K562 (cell line): Measurements from ENCODE around the gene KCNQ5. TPM values are rescaled to one million over a fixed set of nuclear protein-coding genes. Genes with fewer than 3 reads are reported as not detected.

Experiments used
- ATAC-seq: fragments of 200-7000 bp; cut with Tn5 transposase; 3 replicates; pipeline ENCODE4 v1.9.1; 2020; ENCODE audit warnings: moderate library complexity
- BruUV-seq: library from RNA; stranded (reverse); fragments of 400-500 nt; replicated peaks from 2 replicates; lab custom pipeline; 2021; lab: Mats Ljungman, UMichigan
- CTCF ChIA-PET: fragments of 300-600 bp; formaldehyde crosslinking; extraction: SDS; loops from one replicate; lab custom pipeline; 2021; ENCODE audit warnings: low intra/inter-chr PET ratio; lab: Yijun Ruan, JAX
- POLR2A ChIA-PET: fragments of 300-600, 350-650 bp; sonication (Branson Sonifier 250); formaldehyde crosslinking; extraction: SDS; loops from one replicate; lab custom pipeline; 2021; ENCODE audit warnings: antibody characterized with exemption, inconsistent platforms; lab: Yijun Ruan, JAX
- DNase-seq, 4 experiments: peaks; one replicate each; pipeline versions ENCODE4 v3.0.0 to v3.0.0-alpha.2; 2011 to 2018; ENCODE audit warnings: low spot score in 3 of 4, mixed read lengths in 3 of 4; ENCODE audit errors: extremely low read depth in 1 of 4
- FAIRE-seq: peaks from 2 replicates; lab custom pipeline; 2011; peaks lifted over from hg19 to GRCh38; lab: Jason Lieb, UNC
- H2AFZ ChIP-seq: 2 replicates; pipeline ENCODE4 v1.6.0; 2011; ENCODE audit warnings: low read depth, low read length, control low read depth, inconsistent platforms
- H3K27ac ChIP-seq: fragments of 200-600 bp; 3 replicates; pipeline ENCODE4 v1.8.0; 2011; ENCODE audit warnings: low read depth, mild to moderate bottlenecking, control low read depth, inconsistent platforms, low read length, moderate library complexity, mixed read lengths; ENCODE audit errors: extremely low read depth
- H3K27me3 ChIP-seq, 2 experiments: fragments of 300-600 bp in 1 of 2; 2 replicates in 1 of 2; 3 replicates in 1 of 2; pipeline versions ENCODE4 v1.6.0 to v1.8.0; 2011; ENCODE audit warnings: inconsistent platforms in 2 of 2, low read length in 2 of 2, mild to moderate bottlenecking in 1 of 2, mixed read lengths in 1 of 2, moderate library complexity in 1 of 2; ENCODE audit not compliant: control insufficient read depth in 2 of 2, insufficient read depth in 2 of 2
- H3K36me3 ChIP-seq: fragments of 300-600 bp; 3 replicates; pipeline ENCODE4 v1.8.0; 2011; ENCODE audit warnings: mild to moderate bottlenecking, low read length, inconsistent platforms; ENCODE audit not compliant: control insufficient read depth, insufficient read depth
- H3K4me1 ChIP-seq, 2 experiments: fragments of 200-600 bp in 1 of 2; replicated peaks in 1 of 2; 2 replicates in 1 of 2; 3 replicates in 1 of 2; pipeline versions ENCODE4 v1.5.1 to v1.8.0; 2011; ENCODE audit warnings: inconsistent platforms in 2 of 2, low read length in 2 of 2, mild to moderate bottlenecking in 1 of 2, mixed read lengths in 1 of 2, moderate library complexity in 1 of 2; ENCODE audit not compliant: control insufficient read depth in 2 of 2, insufficient read depth in 2 of 2
- H3K4me2 ChIP-seq: 2 replicates; pipeline ENCODE4 v1.6.1; 2011; ENCODE audit warnings: low read length, control low read depth, inconsistent platforms, mixed read lengths; ENCODE audit not compliant: insufficient read depth
- H3K4me3 ChIP-seq: fragments of 200-600 bp; sonication (generic), shearing (Covaris generic); 2 replicates; pipeline ENCODE4 v1.5.1; 2016; ENCODE audit warnings: control low read depth, inconsistent platforms
- H3K79me2 ChIP-seq: fragments of 200-600 bp; 3 replicates; pipeline ENCODE4 v1.8.0; 2011; ENCODE audit warnings: low read length, inconsistent platforms; ENCODE audit not compliant: control insufficient read depth, insufficient read depth
- H3K9ac ChIP-seq, 2 experiments: 2 replicates each; pipeline versions ENCODE4 v1.6.0 to v1.6.1; 2011; ENCODE audit warnings: low read depth in 2 of 2, low read length in 2 of 2, control low read depth in 1 of 2, inconsistent platforms in 1 of 2, mild to moderate bottlenecking in 1 of 2, mixed read lengths in 1 of 2; ENCODE audit not compliant: insufficient read depth in 1 of 2
- H3K9me1 ChIP-seq: one replicate; pipeline ENCODE4 v1.6.0; 2011; ENCODE audit warnings: inconsistent platforms, mild to moderate bottlenecking, low read length, moderate library complexity; ENCODE audit not compliant: control insufficient read depth, insufficient read depth
- H3K9me3 ChIP-seq: replicated peaks from 2 replicates; pipeline ENCODE4 v1.5.1; 2011; ENCODE audit warnings: low read depth, low read length, inconsistent platforms; ENCODE audit not compliant: control insufficient read depth, insufficient read depth
- H4K20me1 ChIP-seq: replicated peaks from 2 replicates; pipeline ENCODE4 v1.6.1; 2011; ENCODE audit warnings: low read length, inconsistent platforms, mixed read lengths; ENCODE audit not compliant: control insufficient read depth, insufficient read depth
- DEAF1 ChIP-seq: fragments of 450-650 bp; formaldehyde crosslinking; IDR thresholded peaks from 2 replicates; pipeline ENCODE4 v1.4.0; 2020; ENCODE audit warnings: mild to moderate bottlenecking, moderate library complexity
- FOXA3 ChIP-seq, 2 experiments: fragments of 450-650 bp in 1 of 2; sonication (generic) in 1 of 2; formaldehyde crosslinking; IDR thresholded peaks in 1 of 2; conservative IDR thresholded peaks in 1 of 2; 2 replicates each; pipeline versions ENCODE4 v1.4.0 to v1.8.0; 2020 to 2022; ENCODE audit warnings: mild to moderate bottlenecking in 2 of 2, missing genetic modification reagents in 1 of 2
- HLTF ChIP-seq: fragments of 450-650 bp; IDR thresholded peaks from 2 replicates; pipeline ENCODE4 v1.6.1; 2016
- HNRNPL ChIP-seq: fragments of 200-400 bp; formaldehyde crosslinking; IDR thresholded peaks from 2 replicates; pipeline ENCODE4 v1.6.1; 2017; ENCODE audit warnings: low read depth, mild to moderate bottlenecking, low read length
- MCM2 ChIP-seq: fragments of 450-650 bp; IDR thresholded peaks from 2 replicates; pipeline ENCODE4 v1.6.1; 2017; ENCODE audit warnings: low read depth, mild to moderate bottlenecking
- MYNN ChIP-seq, 2 experiments: sonication (generic); formaldehyde crosslinking in 1 of 2; IDR thresholded peaks; 2 replicates each; pipeline versions ENCODE4 v1.5.0 to v1.6.1; 2016 to 2020; ENCODE audit warnings: antibody characterized with exemption in 1 of 2, missing genetic modification reagents in 1 of 2
- NFIC ChIP-seq: fragments of 450-650 bp; IDR thresholded peaks from 2 replicates; pipeline ENCODE4 v1.6.1; 2017; ENCODE audit warnings: mild to moderate bottlenecking, inconsistent platforms
- PCBP2 ChIP-seq: fragments of 200-400 bp; formaldehyde crosslinking; IDR thresholded peaks from 2 replicates; pipeline ENCODE4 v1.6.1; 2018; ENCODE audit warnings: low read length, low read depth, mild to moderate bottlenecking, moderate library complexity; ENCODE audit not compliant: poor library complexity, severe bottlenecking
- PRMT5 ChIP-seq: sonication (generic); formaldehyde crosslinking; IDR thresholded peaks from 2 replicates; pipeline ENCODE4 v1.5.0; 2020; ENCODE audit warnings: missing genetic modification reagents
- SMARCE1 ChIP-seq: fragments of 450-650 bp; IDR thresholded peaks from 2 replicates; pipeline ENCODE4 v1.7.1; 2016; ENCODE audit warnings: mild to moderate bottlenecking
- STAG1 ChIP-seq: sonication (generic); formaldehyde crosslinking; IDR thresholded peaks from 2 replicates; pipeline ENCODE4 v1.5.0; 2020; ENCODE audit warnings: missing genetic modification reagents, borderline replicate concordance
- SUPT5H ChIP-seq: fragments of 450-650 bp; IDR thresholded peaks from 2 replicates; pipeline ENCODE4 v1.6.1; 2016
- TEAD2 ChIP-seq: fragments of 450-650 bp; IDR thresholded peaks from 2 replicates; pipeline ENCODE4 v1.6.1; 2016; ENCODE audit warnings: missing genetic modification characterization, control low read depth, missing compliant biosample characterization
- ZBTB7A ChIP-seq: IDR thresholded peaks from 2 replicates; pipeline ENCODE4 v1.6.1; 2011; ENCODE audit warnings: low read depth, mild to moderate bottlenecking, low read length, moderate library complexity, borderline replicate concordance; ENCODE audit not compliant: control insufficient read depth
- ZNF324 ChIP-seq: fragments of 250-450 bp; sonication (Bioruptor Pico); IDR thresholded peaks from 2 replicates; pipeline ENCODE4 v1.4.0; 2020; ENCODE audit warnings: mild to moderate bottlenecking
- WGBS: fragments of 100-300 bp; shearing (Covaris generic); methylation state at CpG from one replicate; pipeline ENCODE4 v1.1.6; 2016; ENCODE audit warnings: low coverage, mixed read lengths; ENCODE audit not compliant: insufficient coverage; ENCODE audit errors: missing lambda C conversion rate; 5-methylcytosine and 5-hydroxymethylcytosine counted together
- in situ Hi-C: fragments of 300-500 bp; cut with MboI; formaldehyde crosslinking; loops from 4 replicates; pipeline ENCODE4 v1.15.0; 2018; ENCODE audit warnings: inconsistent platforms, mixed read lengths
- intact Hi-C: fragments of 100-400 bp; cut with micrococcal nuclease; formaldehyde crosslinking; loops from 2 replicates; pipeline ENCODE4 v1.14.2; 2022
- polyA plus RNA-seq, 8 experiments: library from polyadenylated mRNA; depleted of rRNA in 4 of 8; stranded (reverse) in 5 of 8; unstranded in 3 of 8; fragments of >200 nt; fragmentation: Nextera tagmentation in 2 of 8; fragmentation: Illumina TruSeq in 1 of 8; extraction: Ambion mirVana in 2 of 8; extraction: Trizol in 1 of 8; gene quantifications; 2 replicates each; pipeline versions ENCODE4 v1.2.1 to v1.2.3, GENCODE V29; 2011 to 2014; ENCODE audit warnings: inconsistent platforms in 1 of 8, missing spikeins in 1 of 8
- total RNA-seq, 7 experiments: library from RNA; depleted of rRNA in 6 of 7; stranded (reverse); fragments of >200 nt in 6 of 7; fragmentation: Illumina TruSeq in 2 of 7; extraction: Trizol in 2 of 7; gene quantifications; 2 replicates each; pipeline versions ENCODE4 v1.2.1 to v1.2.3, GENCODE V29; 2011 to 2021; ENCODE audit warnings: low replicate concordance in 1 of 7
- TF ChIP-seq, protein P1 (sequence below): sonication (generic); formaldehyde crosslinking; IDR thresholded peaks from 2 replicates; pipeline ENCODE4 v1.8.0; 2023; ENCODE audit warnings: mild to moderate bottlenecking, missing genetic modification reagents

KCNQ5 gene
- total and polyA plus RNA-seq, 9 of the 15 experiments (the other 6 are each of a cell fraction or from before 2014, with no cell fraction given): 0.31 to 5.9 (median 2.6) TPM

GRCh38 chr6:73049971-73050594 lies 428.2 kb downstream of the KCNQ5 start:
- no peak for FAIRE-seq
- no TSS peak for BruUV-seq
- no peaks in the 10 kb centered on the region for H3K9me3 ChIP-seq

DNA sequence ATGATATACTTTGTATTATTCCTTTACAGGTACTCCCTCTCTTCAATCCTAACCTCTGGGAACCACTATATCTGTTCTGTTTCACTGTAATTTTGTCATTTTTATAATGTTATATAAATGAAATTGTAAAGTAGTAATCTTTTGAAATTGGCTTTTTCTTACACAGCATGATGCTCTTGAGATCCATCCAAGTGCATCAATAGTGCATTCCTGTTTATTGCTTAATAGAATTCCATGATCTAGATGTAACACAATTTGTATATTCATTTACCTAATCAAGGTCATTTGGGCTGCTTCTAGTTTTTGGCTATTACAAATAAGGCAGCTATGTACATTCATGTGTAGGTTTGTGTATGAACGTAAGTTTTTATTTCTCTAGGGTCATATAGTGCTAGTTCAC lies 428.8 kb downstream of the KCNQ5 start:
- no peaks in the 10 kb centered on the region for H4K20me1 ChIP-seq
- no peak overlapping the region for H2AFZ ChIP-seq
- no peak overlapping the region for H3K9ac ChIP-seq
- no peak overlapping the region for H3K4me2 ChIP-seq
- H3K36me3 ChIP-seq: no peaks in the 10 kb centered on the region
- no TSS peak for BruUV-seq
- in situ Hi-C loops: no loop called here
- ATAC-seq (no peak), FAIRE-seq (no peak), DNase-seq (no peak)
- no peaks in the 10 kb centered on the region for H3K9me1 ChIP-seq
- no peaks in the 10 kb centered on the region for H3K9me3 ChIP-seq
- H3K4me1 ChIP-seq: no peaks in the 10 kb centered on the region
- intact Hi-C loops: no loop called here
- ChIA-PET CTCF (no interaction called here), POLR2A (no interaction called here)
- no peak overlapping the region for H3K4me3 ChIP-seq
- H3K27ac ChIP-seq: no peak overlapping the region
- no peaks in the 10 kb centered on the region for H3K27me3 ChIP-seq
- 24% methylated on average over 1 of the region's 1 CpG for WGBS
- H3K79me2 ChIP-seq: no peaks in the 10 kb centered on the region
- TF ChIP-seq SUPT5H (no peak), ZNF324 (CRISPR knock-in tag) (no peak), PRMT5 (CRISPR knock-in tag) (no peak), HNRNPL (no peak), HLTF (no peak), TEAD2 (no peak), MYNN (IDR thresholded peaks at IDR 0.05) (no peak), MYNN (CRISPR knock-in tag; IDR thresholded peaks at IDR 0.05) (no peak), DEAF1 (CRISPR knock-in tag) (no peak)
- TF ChIP-seq, protein P1, sequence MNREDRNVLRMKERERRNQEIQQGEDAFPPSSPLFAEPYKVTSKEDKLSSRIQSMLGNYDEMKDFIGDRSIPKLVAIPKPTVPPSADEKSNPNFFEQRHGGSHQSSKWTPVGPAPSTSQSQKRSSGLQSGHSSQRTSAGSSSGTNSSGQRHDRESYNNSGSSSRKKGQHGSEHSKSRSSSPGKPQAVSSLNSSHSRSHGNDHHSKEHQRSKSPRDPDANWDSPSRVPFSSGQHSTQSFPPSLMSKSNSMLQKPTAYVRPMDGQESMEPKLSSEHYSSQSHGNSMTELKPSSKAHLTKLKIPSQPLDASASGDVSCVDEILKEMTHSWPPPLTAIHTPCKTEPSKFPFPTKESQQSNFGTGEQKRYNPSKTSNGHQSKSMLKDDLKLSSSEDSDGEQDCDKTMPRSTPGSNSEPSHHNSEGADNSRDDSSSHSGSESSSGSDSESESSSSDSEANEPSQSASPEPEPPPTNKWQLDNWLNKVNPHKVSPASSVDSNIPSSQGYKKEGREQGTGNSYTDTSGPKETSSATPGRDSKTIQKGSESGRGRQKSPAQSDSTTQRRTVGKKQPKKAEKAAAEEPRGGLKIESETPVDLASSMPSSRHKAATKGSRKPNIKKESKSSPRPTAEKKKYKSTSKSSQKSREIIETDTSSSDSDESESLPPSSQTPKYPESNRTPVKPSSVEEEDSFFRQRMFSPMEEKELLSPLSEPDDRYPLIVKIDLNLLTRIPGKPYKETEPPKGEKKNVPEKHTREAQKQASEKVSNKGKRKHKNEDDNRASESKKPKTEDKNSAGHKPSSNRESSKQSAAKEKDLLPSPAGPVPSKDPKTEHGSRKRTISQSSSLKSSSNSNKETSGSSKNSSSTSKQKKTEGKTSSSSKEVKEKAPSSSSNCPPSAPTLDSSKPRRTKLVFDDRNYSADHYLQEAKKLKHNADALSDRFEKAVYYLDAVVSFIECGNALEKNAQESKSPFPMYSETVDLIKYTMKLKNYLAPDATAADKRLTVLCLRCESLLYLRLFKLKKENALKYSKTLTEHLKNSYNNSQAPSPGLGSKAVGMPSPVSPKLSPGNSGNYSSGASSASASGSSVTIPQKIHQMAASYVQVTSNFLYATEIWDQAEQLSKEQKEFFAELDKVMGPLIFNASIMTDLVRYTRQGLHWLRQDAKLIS (CRISPR knock-in tag): no peak

More at GRCh38 chr6:73049971-73050594, 428.2 kb downstream of the KCNQ5 start:
- no peak overlapping the region for H3K4me3 ChIP-seq
- no peaks in the 10 kb centered on the region for H3K4me1 ChIP-seq
- WGBS: 59% methylated on average over 1 of the region's 1 CpG
- no peak overlapping the region for H3K4me2 ChIP-seq
- no peaks in the 10 kb centered on the region for H3K79me2 ChIP-seq
- ChIA-PET POLR2A (no interaction called here), CTCF (no interaction called here)
- intact Hi-C loops: no loop called here
- no peaks in the 10 kb centered on the region for H3K9me1 ChIP-seq
- no peaks in the 10 kb centered on the region for H4K20me1 ChIP-seq
- DNase-seq: no peak
- in situ Hi-C loops: no loop called here
- H3K27ac ChIP-seq: no peak overlapping the region
- no peak for ATAC-seq
- no peaks in the 10 kb centered on the region for H3K27me3 ChIP-seq
- H2AFZ ChIP-seq: no peak overlapping the region
- no peak overlapping the region for H3K9ac ChIP-seq
- TF ChIP-seq MCM2: no peak
- TF ChIP-seq SMARCE1: no peak
- TF ChIP-seq ZBTB7A: no peak
- TF ChIP-seq FOXA3 (CRISPR knock-in tag; conservative IDR thresholded peaks at IDR 0.05 in 1 of 2, IDR thresholded peaks at IDR 0.05 in 1 of 2): no peak
- TF ChIP-seq NFIC: no peak
- TF ChIP-seq PCBP2: peak; percentile 91
- TF ChIP-seq STAG1: no peak
- no peaks in the 10 kb centered on the region for H3K36me3 ChIP-seq
